Activated CD8-positive, alpha-beta T cell treated with anti-CD3 and anti-CD28 coated beads for 36 hours (primary cell): ENCODE data around the gene ZNF236. TPM values are rescaled to one million over a fixed set of nuclear protein-coding genes. Genes with fewer than 3 reads are reported as not detected.

Source experiments
- ATAC-seq: fragments of 200-7000 bp; cut with Tn5 transposase; one replicate; pipeline ENCODE4 v1.10.0; 2021; ENCODE audit warnings: mild to moderate bottlenecking, moderate library complexity
- CTCF ChIA-PET: fragments of 350-600 bp; sonication (Branson Sonifier 250); formaldehyde crosslinking; loops from one replicate; lab custom pipeline; 2021; ENCODE audit warnings: antibody characterized with exemption; lab: Charles Lee
- POLR2A ChIA-PET: fragments of 350-600 bp; sonication (Branson Sonifier 250); formaldehyde crosslinking; loops from one replicate; lab custom pipeline; 2021; ENCODE audit warnings: antibody characterized with exemption; lab: Charles Lee
- DNase-seq: peaks from one replicate; pipeline ENCODE4 v3.0.0-alpha.2; 2020
- H3K27ac Mint-ChIP-seq: one replicate; pipeline ENCODE4 v1.8.0; 2021; ENCODE audit warnings: mild to moderate bottlenecking, mixed read lengths
- H3K27me3 Mint-ChIP-seq: one replicate; pipeline ENCODE4 v1.8.0; 2021; ENCODE audit warnings: mixed read lengths
- H3K36me3 Mint-ChIP-seq: one replicate; pipeline ENCODE4 v1.8.0; 2021; ENCODE audit warnings: low read depth, mixed read lengths
- H3K4me1 Mint-ChIP-seq: one replicate; pipeline ENCODE4 v1.8.0; 2021; ENCODE audit warnings: low read depth, mixed read lengths
- H3K4me3 Mint-ChIP-seq: one replicate; pipeline ENCODE4 v1.8.0; 2021; ENCODE audit warnings: mild to moderate bottlenecking, moderate library complexity, mixed read lengths
- H3K9me3 Mint-ChIP-seq: one replicate; pipeline ENCODE4 v1.8.0; 2021; ENCODE audit warnings: mixed read lengths
- intact Hi-C: fragments of 100-400 bp; cut with micrococcal nuclease; formaldehyde crosslinking; loops from one replicate; pipeline ENCODE4 v1.10.0; 2022
- total RNA-seq, 2 experiments: library from RNA; stranded (reverse); gene quantifications; one replicate each; pipeline ENCODE4 v1.2.3, GENCODE V29; 2021
- TF ChIP-seq, protein P1 (sequence below): fragments of 200-600 bp; IDR thresholded peaks from one replicate; pipeline ENCODE4 v1.8.0; 2022; ENCODE audit warnings: antibody characterized with exemption, mild to moderate bottlenecking

The ZNF236 gene
- total RNA-seq, 2 experiments from 2014 or later = 12.7 to 15.2 TPM

DNA sequence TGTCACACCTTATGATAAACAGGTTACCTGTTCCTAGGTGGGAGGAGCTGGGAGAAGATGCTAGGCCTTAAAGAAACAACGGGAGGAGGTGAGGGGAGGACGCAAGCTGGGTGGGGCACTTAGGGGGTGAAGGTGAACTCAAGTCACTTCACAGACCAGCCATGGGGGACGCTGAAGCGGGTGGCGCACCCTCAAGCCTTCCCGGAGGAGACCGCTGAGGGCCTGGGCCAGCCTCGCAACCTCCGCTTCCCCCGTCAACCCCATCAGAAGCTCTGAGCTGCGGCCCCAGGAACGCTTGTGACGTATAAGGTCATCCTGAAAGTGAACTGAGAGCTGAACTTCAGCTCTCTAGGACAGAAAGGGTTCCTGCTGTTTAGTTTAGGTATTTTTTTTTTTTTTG is 176.7 kb downstream of the ZNF236 start:
- no peak for DNase-seq
- POLR2A ChIA-PET = interaction anchor here (0.6 kb wide), 1 partner anchor 139 kb away, joined by 3 read pairs; no protein-coding TSS in a partner anchor

DNA sequence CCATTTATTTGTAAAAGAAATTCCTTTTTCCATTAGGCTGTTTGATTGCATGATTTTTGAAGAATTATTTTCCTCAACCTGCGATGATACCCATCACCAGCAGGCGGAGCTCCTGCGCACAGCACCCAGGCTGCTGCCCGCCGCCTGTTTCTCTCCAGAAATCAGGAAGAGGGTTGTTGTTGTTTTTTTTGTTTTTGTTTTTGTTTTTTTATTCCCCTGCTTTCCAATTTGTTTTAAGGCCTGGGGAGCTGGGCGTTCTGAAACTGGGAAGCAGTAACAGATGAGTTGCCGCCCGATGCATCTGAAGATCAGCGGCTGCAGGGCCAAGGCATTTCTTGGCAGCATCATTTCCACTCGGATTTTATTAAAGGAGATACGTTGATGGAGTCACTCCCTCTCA is 178.2 kb downstream of the ZNF236 start:
- no peaks in the 10 kb centered on the region for H3K9me3 Mint-ChIP-seq
- DNase-seq (peak; percentile 49), ATAC-seq (peak; percentile 61)
- POLR2A ChIA-PET = interaction anchor here (0.8 to 1.6 kb wide), 2 partner anchors 14 to 52 kb away, joined by 3 read pairs; no protein-coding TSS in a partner anchor
- no peak overlapping the region for H3K27ac Mint-ChIP-seq
- TF ChIP-seq, protein P1, sequence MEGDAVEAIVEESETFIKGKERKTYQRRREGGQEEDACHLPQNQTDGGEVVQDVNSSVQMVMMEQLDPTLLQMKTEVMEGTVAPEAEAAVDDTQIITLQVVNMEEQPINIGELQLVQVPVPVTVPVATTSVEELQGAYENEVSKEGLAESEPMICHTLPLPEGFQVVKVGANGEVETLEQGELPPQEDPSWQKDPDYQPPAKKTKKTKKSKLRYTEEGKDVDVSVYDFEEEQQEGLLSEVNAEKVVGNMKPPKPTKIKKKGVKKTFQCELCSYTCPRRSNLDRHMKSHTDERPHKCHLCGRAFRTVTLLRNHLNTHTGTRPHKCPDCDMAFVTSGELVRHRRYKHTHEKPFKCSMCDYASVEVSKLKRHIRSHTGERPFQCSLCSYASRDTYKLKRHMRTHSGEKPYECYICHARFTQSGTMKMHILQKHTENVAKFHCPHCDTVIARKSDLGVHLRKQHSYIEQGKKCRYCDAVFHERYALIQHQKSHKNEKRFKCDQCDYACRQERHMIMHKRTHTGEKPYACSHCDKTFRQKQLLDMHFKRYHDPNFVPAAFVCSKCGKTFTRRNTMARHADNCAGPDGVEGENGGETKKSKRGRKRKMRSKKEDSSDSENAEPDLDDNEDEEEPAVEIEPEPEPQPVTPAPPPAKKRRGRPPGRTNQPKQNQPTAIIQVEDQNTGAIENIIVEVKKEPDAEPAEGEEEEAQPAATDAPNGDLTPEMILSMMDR = peak; percentile 99
- H3K4me1 Mint-ChIP-seq = peaks cover 19% of the 10 kb centered on the region
- H3K36me3 Mint-ChIP-seq = no peaks in the 10 kb centered on the region
- no peak overlapping the region for H3K4me3 Mint-ChIP-seq
- intact Hi-C loops = loop anchor here (2.0 to 5.0 kb wide), 2 partner anchors 52 to 212 kb away; no protein-coding TSS in a partner anchor
- CTCF ChIA-PET = interaction anchor here (0.6 to 3.8 kb wide), 64 partner anchors 9 to 802 kb away, joined by 3 to 65 read pairs (median 4); partner anchors contain the start of genes GALR1 and MBP
- no peaks in the 10 kb centered on the region for H3K27me3 Mint-ChIP-seq

More for the DNA sequence above, 176.7 kb downstream of the ZNF236 start:
- Mint-ChIP-seq H3K9me3 (no peaks in the 10 kb centered on the region), H3K4me1 (peaks cover 5% of the 10 kb centered on the region), H3K27me3 (no peaks in the 10 kb centered on the region), H3K27ac (no peak overlapping the region), H3K4me3 (no peak overlapping the region), H3K36me3 (no peaks in the 10 kb centered on the region)
- ATAC-seq = no peak
- TF ChIP-seq, protein P1 = no peak
- CTCF ChIA-PET = interaction anchor here (1.2 to 3.8 kb wide), 6 partner anchors 13 to 649 kb away, joined by 3 to 65 read pairs (median 24); no protein-coding TSS in a partner anchor
- intact Hi-C loops = loop anchor here (10.0 kb wide), 1 partner anchor 656 kb away; no protein-coding TSS in a partner anchor

DNA sequence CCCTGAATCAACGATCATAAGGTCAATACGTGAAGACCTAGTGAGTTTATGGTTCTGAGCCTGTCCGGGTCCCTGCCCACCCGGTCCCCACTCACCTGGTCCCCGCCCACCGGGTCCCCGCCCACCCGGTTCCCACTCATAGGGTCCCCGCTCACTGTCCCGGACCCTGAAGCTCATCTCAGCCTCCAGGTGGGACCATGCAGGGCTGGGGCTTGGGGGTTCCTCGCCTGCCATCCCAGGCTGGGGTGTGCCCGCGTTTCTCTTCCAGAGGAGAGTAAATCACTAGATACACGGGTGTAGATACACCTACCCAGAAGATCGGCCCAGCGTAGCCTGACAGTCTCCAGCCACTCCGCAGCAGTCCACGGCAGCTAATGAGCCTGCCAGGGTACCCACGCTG is 178.7 kb downstream of the ZNF236 start:
- no peak for DNase-seq
- ChIA-PET POLR2A (interaction anchor here (1.6 kb wide), 1 partner anchor 14 kb away, joined by 3 read pairs; no protein-coding TSS in a partner anchor), CTCF (interaction anchor here (0.7 to 3.8 kb wide), 40 partner anchors 9 to 422 kb away, joined by 3 to 65 read pairs (median 5); partner anchors contain the start of gene GALR1)
- Mint-ChIP-seq H3K36me3 (no peaks in the 10 kb centered on the region), H3K27ac (no peak overlapping the region), H3K27me3 (no peaks in the 10 kb centered on the region), H3K9me3 (no peaks in the 10 kb centered on the region), H3K4me1 (peaks cover 22% of the 10 kb centered on the region), H3K4me3 (no peak overlapping the region)
- intact Hi-C loops = loop anchor here (2.0 to 5.0 kb wide), 2 partner anchors 51 to 212 kb away; no protein-coding TSS in a partner anchor
- TF ChIP-seq, protein P1 = no peak
- ATAC-seq = no peak

DNA sequence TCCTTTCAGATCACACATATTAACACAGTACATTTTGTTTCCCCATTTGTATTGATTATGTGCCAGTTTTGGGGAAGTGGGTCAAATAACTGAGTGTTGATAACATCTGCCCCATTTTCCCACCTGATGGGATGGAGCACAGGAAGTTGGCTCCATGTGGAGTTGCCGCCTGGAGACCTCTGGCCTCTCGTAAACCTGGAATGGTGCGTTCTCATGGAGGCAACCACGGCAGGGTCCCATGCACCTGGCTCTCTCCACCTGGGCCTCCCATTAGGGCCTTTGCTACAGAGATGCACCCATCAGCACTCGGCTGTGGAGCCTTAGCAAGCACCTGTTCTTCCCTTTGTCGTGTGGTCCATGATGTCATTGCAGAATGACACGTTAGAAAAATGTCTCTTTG is 179.6 kb downstream of the ZNF236 start:
- TF ChIP-seq, protein P1 = no peak
- POLR2A ChIA-PET = no interaction called here
- intact Hi-C loops = loop anchor here (2.0 to 5.0 kb wide), 2 partner anchors 50 to 211 kb away; no protein-coding TSS in a partner anchor
- Mint-ChIP-seq H3K9me3 (no peaks in the 10 kb centered on the region), H3K4me1 (peaks cover 22% of the 10 kb centered on the region), H3K27me3 (no peaks in the 10 kb centered on the region), H3K36me3 (no peaks in the 10 kb centered on the region), H3K4me3 (no peak overlapping the region), H3K27ac (no peak overlapping the region)
- ATAC-seq = no peak
- no peak for DNase-seq
- CTCF ChIA-PET = interaction anchor here (2.7 to 3.8 kb wide), 3 partner anchors 10 to 209 kb away, joined by 51 to 65 read pairs (median 53); no protein-coding TSS in a partner anchor

DNA sequence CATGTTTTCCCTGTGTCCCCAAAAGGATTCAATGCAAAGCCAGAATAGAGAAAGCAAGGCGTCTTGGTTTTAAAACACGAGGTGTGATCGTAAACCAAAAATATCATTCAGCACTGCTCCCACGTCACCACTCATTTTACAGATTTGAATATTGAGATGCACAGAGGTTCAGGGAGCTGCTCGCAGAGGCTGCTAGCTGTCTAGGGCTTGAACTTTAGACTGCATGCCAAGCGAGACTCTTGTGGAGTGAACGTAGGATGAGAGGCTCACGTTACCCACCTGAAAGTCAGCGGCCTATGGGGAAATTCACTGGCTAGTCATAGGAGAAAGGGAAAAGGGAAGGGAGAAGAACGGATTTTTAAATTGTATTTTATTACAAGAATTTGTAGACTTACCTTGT is 180.1 kb downstream of the ZNF236 start:
- intact Hi-C loops = loop anchor here (5.0 kb wide), 1 partner anchor 50 kb away; no protein-coding TSS in a partner anchor
- CTCF ChIA-PET = interaction anchor here (0.8 to 1.7 kb wide), 3 partner anchors 11 to 59 kb away, joined by 3 to 10 read pairs (median 3); no protein-coding TSS in a partner anchor

More for the DNA sequence above, 180.1 kb downstream of the ZNF236 start:
- no peaks in the 10 kb centered on the region for H3K9me3 Mint-ChIP-seq
- H3K4me1 Mint-ChIP-seq = peaks cover 22% of the 10 kb centered on the region
- POLR2A ChIA-PET = no interaction called here
- no peaks in the 10 kb centered on the region for H3K36me3 Mint-ChIP-seq
- TF ChIP-seq, protein P1 = no peak
- ATAC-seq (no peak), DNase-seq (no peak)
- H3K27me3 Mint-ChIP-seq = no peaks in the 10 kb centered on the region
- no peak overlapping the region for H3K27ac Mint-ChIP-seq
- H3K4me3 Mint-ChIP-seq = no peak overlapping the region
